CD8-positive, alpha-beta memory T cell (primary cell): ENCODE data around the gene OR4C16. TPM values are rescaled to one million over a fixed set of nuclear protein-coding genes. Genes with fewer than 3 reads are reported as not detected.

Experiments
- CTCF ChIA-PET: fragments of 350-600 bp; sonication (Branson Sonifier 250); formaldehyde crosslinking; loops from one replicate; lab custom pipeline; 2021; ENCODE audit warnings: antibody characterized with exemption; lab: Charles Lee
- POLR2A ChIA-PET: fragments of 350-600 bp; sonication (Branson Sonifier 250); formaldehyde crosslinking; loops from one replicate; lab custom pipeline; 2021; ENCODE audit warnings: antibody characterized with exemption; lab: Charles Lee
- DNase-seq, 5 donors: peaks; one replicate each; pipeline versions ENCODE4 v3.0.0 to v3.0.0-alpha.2; 2020 to 2022; ENCODE audit warnings: mixed read lengths in 1 of 5
- H3K27ac ChIP-seq: one replicate; pipeline ENCODE4 v1.7.0; 2013; ENCODE audit warnings: low read depth, mild to moderate bottlenecking, low read length, moderate library complexity
- H3K27me3 ChIP-seq: 2 replicates; pipeline ENCODE4 v1.7.0; 2013; ENCODE audit warnings: low read length, mild to moderate bottlenecking; ENCODE audit not compliant: insufficient read depth, poor library complexity, severe bottlenecking
- H3K36me3 ChIP-seq: 2 replicates; pipeline ENCODE4 v1.7.0; 2013; ENCODE audit warnings: mild to moderate bottlenecking, low read length, moderate library complexity; ENCODE audit not compliant: insufficient read depth
- H3K4me1 ChIP-seq: 2 replicates; pipeline ENCODE4 v1.7.0; 2013; ENCODE audit warnings: mild to moderate bottlenecking, low read length, moderate library complexity; ENCODE audit not compliant: insufficient read depth
- H3K4me3 ChIP-seq: 2 replicates; pipeline ENCODE4 v1.7.0; 2013; ENCODE audit warnings: mild to moderate bottlenecking, low read length
- H3K9me3 ChIP-seq: 2 replicates; pipeline ENCODE4 v1.7.0; 2013; ENCODE audit warnings: mild to moderate bottlenecking, low read length
- H3K27ac Mint-ChIP-seq, 8 donors: one replicate each; pipeline ENCODE4 v1.8.0; 2020 to 2021; ENCODE audit warnings: mixed read lengths in 8 of 8, mild to moderate bottlenecking in 6 of 8, inconsistent platforms in 3 of 8, moderate library complexity in 3 of 8
- H3K27me3 Mint-ChIP-seq, 2 donors: one replicate each; pipeline ENCODE4 v1.8.0; 2020 to 2021; ENCODE audit warnings: mixed read lengths in 2 of 2, mild to moderate bottlenecking in 1 of 2, moderate library complexity in 1 of 2
- H3K36me3 Mint-ChIP-seq, 3 donors: one replicate each; pipeline ENCODE4 v1.8.0; 2020 to 2021; ENCODE audit warnings: mixed read lengths in 3 of 3, inconsistent platforms in 1 of 3, mild to moderate bottlenecking in 1 of 3
- H3K4me1 Mint-ChIP-seq, 3 donors: one replicate each; pipeline ENCODE4 v1.8.0; 2020 to 2021; ENCODE audit warnings: mixed read lengths in 3 of 3, inconsistent platforms in 1 of 3, mild to moderate bottlenecking in 1 of 3
- H3K4me3 Mint-ChIP-seq, 7 donors: one replicate each; pipeline ENCODE4 v1.8.0; 2020 to 2021; ENCODE audit warnings: mixed read lengths in 7 of 7, mild to moderate bottlenecking in 6 of 7, moderate library complexity in 4 of 7, inconsistent platforms in 2 of 7
- H3K9me3 Mint-ChIP-seq, 5 donors: one replicate each; pipeline ENCODE4 v1.8.0; 2020 to 2022; ENCODE audit warnings: mixed read lengths in 5 of 5, mild to moderate bottlenecking in 3 of 5, moderate library complexity in 2 of 5, inconsistent platforms in 1 of 5
- polyA plus RNA-seq: library from polyadenylated mRNA; unstranded; fragments of 300-500 nt; fragmentation: Illumina TruSeq; gene quantifications from one replicate; pipeline ENCODE4 v1.2.3, GENCODE V29; 2021
- total RNA-seq, 2 experiments: library from RNA; stranded (reverse); gene quantifications; one replicate each; pipeline ENCODE4 v1.2.3, GENCODE V29; 2021

The OR4C16 gene, protein sequence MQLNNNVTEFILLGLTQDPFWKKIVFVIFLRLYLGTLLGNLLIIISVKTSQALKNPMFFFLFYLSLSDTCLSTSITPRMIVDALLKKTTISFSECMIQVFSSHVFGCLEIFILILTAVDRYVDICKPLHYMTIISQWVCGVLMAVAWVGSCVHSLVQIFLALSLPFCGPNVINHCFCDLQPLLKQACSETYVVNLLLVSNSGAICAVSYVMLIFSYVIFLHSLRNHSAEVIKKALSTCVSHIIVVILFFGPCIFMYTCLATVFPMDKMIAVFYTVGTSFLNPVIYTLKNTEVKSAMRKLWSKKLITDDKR
- total RNA-seq (not detected), polyA plus RNA-seq (not detected)

- H3K4me3 Mint-ChIP-seq: no peak within 1 kb of the TSS
- no peaks in the 10 kb centered on the region for H3K27me3 Mint-ChIP-seq
- ChIA-PET POLR2A (no interaction called here), CTCF (no interaction called here)
- no peak within 1 kb of the TSS for H3K27ac ChIP-seq
- H3K4me1 ChIP-seq: no peaks in the 10 kb centered on the region
- peaks cover 5 to 26% (median 15%) of the 10 kb centered on the region in 5 donors for H3K9me3 Mint-ChIP-seq
- no peaks in the 10 kb centered on the region for H3K27me3 ChIP-seq
- H3K27ac Mint-ChIP-seq: no peak within 1 kb of the TSS
- H3K4me1 Mint-ChIP-seq: no peaks in the 10 kb centered on the region
- no peaks in the 10 kb centered on the region for H3K36me3 ChIP-seq
- no peaks in the 10 kb centered on the region for H3K9me3 ChIP-seq
- H3K36me3 Mint-ChIP-seq: no peaks in the 10 kb centered on the region
- no peak for DNase-seq
- H3K4me3 ChIP-seq: no peak within 1 kb of the TSS
These were observed at the start of gene OR4C16 for GRCh38 chr11:55571828-55572227. TSS of gene OR4C16 (plus strand) at chr11:55572128. CDS start at chr11:55572128, 0 bp downstream.

- H3K4me1 ChIP-seq: no peaks in the 10 kb centered on the region
- H3K9me3 ChIP-seq: no peaks in the 10 kb centered on the region
- Mint-ChIP-seq H3K36me3 (no peaks in the 10 kb centered on the region), H3K4me1 (no peaks in the 10 kb centered on the region), H3K27me3 (no peaks in the 10 kb centered on the region), H3K9me3 (peaks cover 13 to 19% (median 15%) of the 10 kb centered on the region in 5 donors), H3K4me3 (no peak within 1 kb of the TSS), H3K27ac (no peak within 1 kb of the TSS)
- DNase-seq: no peak
- H3K27ac ChIP-seq: no peak within 1 kb of the TSS
- POLR2A ChIA-PET: no interaction called here
- CTCF ChIA-PET: no interaction called here
- H3K27me3 ChIP-seq: no peaks in the 10 kb centered on the region
- no peaks in the 10 kb centered on the region for H3K36me3 ChIP-seq
- no peak within 1 kb of the TSS for H3K4me3 ChIP-seq
These were observed 17.8 kb upstream of the OR4C16 start, which contains the start of gene OR4C15 for GRCh38 chr11:55554169-55554568. TSS of gene OR4C15 (plus strand) at chr11:55554469. CDS start at chr11:55554469, 0 bp downstream.

- Mint-ChIP-seq H3K9me3 (peaks cover 8 to 30% (median 20%) of the 10 kb centered on the region in 5 donors), H3K36me3 (no peaks in the 10 kb centered on the region), H3K27ac (no peak overlapping the region)
These were observed 620 bp downstream of the OR4C16 start for GRCh38 chr11:55572548-55572947.

DNA sequence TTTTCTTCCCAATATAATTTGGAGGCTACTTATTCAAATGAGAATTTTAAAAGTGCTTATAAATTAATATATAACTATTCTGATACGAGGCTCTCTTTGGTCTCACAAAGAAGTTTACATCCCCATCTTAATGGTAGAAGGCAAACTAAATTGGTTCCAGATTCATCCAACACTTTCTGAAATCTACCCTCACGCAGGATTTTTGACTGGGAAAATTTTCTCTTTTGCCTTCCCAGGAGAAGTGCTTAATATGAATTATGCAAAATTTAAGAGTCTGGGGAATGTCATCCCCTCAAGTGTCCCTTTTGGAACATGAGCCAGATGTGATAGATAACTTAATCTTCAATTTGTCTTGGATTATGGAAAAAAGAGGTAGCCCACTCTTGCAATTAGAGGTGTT, 35.6 kb downstream of the OR4C16 start, which contains the start of gene OR4C11:
Gene OR4C11, minus strand, starts transcription at position 101 of the 400 bp plus-strand sequence. CDS start 3,272 bp downstream, outside the sequence.
- no peaks in the 10 kb centered on the region for H3K9me3 ChIP-seq
- POLR2A ChIA-PET: no interaction called here
- no peaks in the 10 kb centered on the region for H3K4me1 Mint-ChIP-seq
- CTCF ChIA-PET: no interaction called here
- no peak within 1 kb of the TSS for H3K4me3 ChIP-seq
- H3K36me3 Mint-ChIP-seq: no peaks in the 10 kb centered on the region
- H3K27ac Mint-ChIP-seq: no peak within 1 kb of the TSS
- no peaks in the 10 kb centered on the region for H3K4me1 ChIP-seq
- H3K4me3 Mint-ChIP-seq: no peak within 1 kb of the TSS
- no peaks in the 10 kb centered on the region for H3K27me3 Mint-ChIP-seq
- H3K27me3 ChIP-seq: no peaks in the 10 kb centered on the region
- H3K27ac ChIP-seq: no peak within 1 kb of the TSS
- H3K9me3 Mint-ChIP-seq: peaks cover 0 to 46% (median 2%) of the 10 kb centered on the region in 5 donors
- DNase-seq: no peak
- no peaks in the 10 kb centered on the region for H3K36me3 ChIP-seq

More at GRCh38 chr11:55572548-55572947, 620 bp downstream of the OR4C16 start:
- Histone ChIP-seq H3K36me3 (no peaks in the 10 kb centered on the region), H3K27ac (no peak overlapping the region), H3K9me3 (no peaks in the 10 kb centered on the region), H3K4me3 (no peak overlapping the region), H3K4me1 (no peaks in the 10 kb centered on the region), H3K27me3 (no peaks in the 10 kb centered on the region)
- no peak overlapping the region for H3K4me3 Mint-ChIP-seq
- H3K4me1 Mint-ChIP-seq: no peaks in the 10 kb centered on the region
- ChIA-PET POLR2A (no interaction called here), CTCF (no interaction called here)
- no peak for DNase-seq
- no peaks in the 10 kb centered on the region for H3K27me3 Mint-ChIP-seq

Other genes with a start within 250 kb of the OR4C16 start
- gene OR4A16, start 228.9 kb upstream of the OR4C16 start, total RNA-seq: not detected
- not detected for gene OR4A16, start 228.9 kb upstream of the OR4C16 start, polyA plus RNA-seq
- not detected for gene OR4A15, start 204.2 kb upstream of the OR4C16 start, total RNA-seq
- not detected for gene OR4A15, start 204.2 kb upstream of the OR4C16 start, polyA plus RNA-seq
- not detected for gene OR4C15, start 17.7 kb upstream of the OR4C16 start, total RNA-seq
- gene OR4C15, start 17.7 kb upstream of the OR4C16 start, polyA plus RNA-seq: not detected
- not detected for gene OR4C11, start 35.5 kb downstream of the OR4C16 start, total RNA-seq
- not detected for gene OR4C11, start 35.5 kb downstream of the OR4C16 start, polyA plus RNA-seq
- gene OR4P4, start 63.0 kb downstream of the OR4C16 start, total RNA-seq: not detected
- not detected for gene OR4P4, start 63.0 kb downstream of the OR4C16 start, polyA plus RNA-seq
- gene OR4S2, start 76.2 kb downstream of the OR4C16 start, total RNA-seq: not detected
- not detected for gene OR4S2, start 76.2 kb downstream of the OR4C16 start, polyA plus RNA-seq
- not detected for gene OR4C6, start 90.1 kb downstream of the OR4C16 start, total RNA-seq
- gene OR4C6, start 90.1 kb downstream of the OR4C16 start, polyA plus RNA-seq: not detected
- gene OR5D13, start 201.3 kb downstream of the OR4C16 start, total RNA-seq: not detected
- not detected for gene OR5D13, start 201.3 kb downstream of the OR4C16 start, polyA plus RNA-seq
- not detected for gene OR5D14, start 223.4 kb downstream of the OR4C16 start, total RNA-seq
- gene OR5D14, start 223.4 kb downstream of the OR4C16 start, polyA plus RNA-seq: not detected
- not detected for gene OR5L1, start 239.2 kb downstream of the OR4C16 start, total RNA-seq
- gene OR5L1, start 239.2 kb downstream of the OR4C16 start, polyA plus RNA-seq: not detected
- not detected for gene OR5D18, start 247.5 kb downstream of the OR4C16 start, total RNA-seq
- gene OR5D18, start 247.5 kb downstream of the OR4C16 start, polyA plus RNA-seq: not detected